OCI-LY7 (cell line): ENCODE data around the gene BTNL2.

ENCODE experiments used
- EZH2phosphoT487 ChIP-seq: fragments of 200-600 bp; sonication (generic); IDR thresholded peaks from 2 replicates; pipeline ENCODE4 v1.6.1; 2018; ENCODE audit warnings: low read depth, borderline replicate concordance, mild to moderate bottlenecking, mixed run types, antibody characterized with exemption, low read length, moderate library complexity, mixed read lengths
- TF ChIP-seq, protein P1 (sequence below): fragments of 200-600 bp; sonication (generic); conservative IDR thresholded peaks from 2 replicates; pipeline ENCODE4 v1.5.1; 2014; ENCODE audit warnings: mild to moderate bottlenecking, antibody characterized with exemption, low read length, moderate library complexity, mixed read lengths

- TF ChIP-seq, protein P1, sequence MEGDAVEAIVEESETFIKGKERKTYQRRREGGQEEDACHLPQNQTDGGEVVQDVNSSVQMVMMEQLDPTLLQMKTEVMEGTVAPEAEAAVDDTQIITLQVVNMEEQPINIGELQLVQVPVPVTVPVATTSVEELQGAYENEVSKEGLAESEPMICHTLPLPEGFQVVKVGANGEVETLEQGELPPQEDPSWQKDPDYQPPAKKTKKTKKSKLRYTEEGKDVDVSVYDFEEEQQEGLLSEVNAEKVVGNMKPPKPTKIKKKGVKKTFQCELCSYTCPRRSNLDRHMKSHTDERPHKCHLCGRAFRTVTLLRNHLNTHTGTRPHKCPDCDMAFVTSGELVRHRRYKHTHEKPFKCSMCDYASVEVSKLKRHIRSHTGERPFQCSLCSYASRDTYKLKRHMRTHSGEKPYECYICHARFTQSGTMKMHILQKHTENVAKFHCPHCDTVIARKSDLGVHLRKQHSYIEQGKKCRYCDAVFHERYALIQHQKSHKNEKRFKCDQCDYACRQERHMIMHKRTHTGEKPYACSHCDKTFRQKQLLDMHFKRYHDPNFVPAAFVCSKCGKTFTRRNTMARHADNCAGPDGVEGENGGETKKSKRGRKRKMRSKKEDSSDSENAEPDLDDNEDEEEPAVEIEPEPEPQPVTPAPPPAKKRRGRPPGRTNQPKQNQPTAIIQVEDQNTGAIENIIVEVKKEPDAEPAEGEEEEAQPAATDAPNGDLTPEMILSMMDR: no peak
- TF ChIP-seq EZH2phosphoT487: no peak
Observed at GRCh38 chr6:32371229-32371628, 35.8 kb downstream of the BTNL2 start.
